SH-SY5Y (cell line): Measurements from ENCODE around the gene TBX21.

ENCODE experiments used
- GATA2 ChIP-seq: IDR thresholded peaks from 2 replicates; pipeline ENCODE4 v1.6.1; 2011; ENCODE audit warnings: mild to moderate bottlenecking, low read depth, low read length
- GATA3 ChIP-seq: IDR thresholded peaks from 2 replicates; pipeline ENCODE4 v1.6.1; 2011; ENCODE audit warnings: low read depth, mild to moderate bottlenecking, low read length, moderate library complexity

The TBX21 gene

DNA sequence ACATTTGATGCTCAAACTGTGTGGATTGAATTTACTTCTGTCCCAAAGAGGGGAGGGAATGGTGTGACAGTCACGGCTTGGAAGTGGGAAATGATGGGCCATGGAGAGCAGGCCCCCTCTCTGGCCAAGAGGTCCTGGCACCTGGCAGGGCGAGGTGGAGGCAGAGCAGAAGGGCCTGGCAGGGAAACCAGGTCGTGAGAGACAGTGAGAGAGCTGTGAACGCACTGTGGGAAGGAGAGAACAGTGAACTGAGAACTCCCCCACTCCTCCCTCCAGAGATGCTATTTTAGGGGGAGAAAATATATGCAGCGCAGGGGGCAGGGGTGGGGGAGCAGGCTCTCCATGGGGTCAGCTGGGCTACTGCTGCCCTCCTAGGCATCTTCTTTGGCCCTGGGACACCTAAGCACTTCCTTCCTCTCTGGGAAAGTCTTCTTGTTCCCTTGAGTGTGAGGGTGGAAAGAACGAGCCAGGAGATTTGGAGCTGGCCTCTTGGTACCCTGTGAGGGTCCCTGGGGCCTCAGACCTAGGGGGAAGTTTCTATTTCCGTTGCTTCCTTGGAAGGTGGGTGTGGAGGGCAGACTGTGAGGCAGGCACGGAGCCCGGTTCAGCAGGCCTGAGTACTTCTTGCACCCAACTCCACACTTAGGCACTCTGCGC, 17.2 kb upstream of the TBX21 start:
- TF ChIP-seq GATA3 (no peak), GATA2 (no peak)

GRCh38 chr17:47716375-47716774, 16.7 kb upstream of the TBX21 start:
- TF ChIP-seq GATA3: no peak
- TF ChIP-seq GATA2: no peak

DNA sequence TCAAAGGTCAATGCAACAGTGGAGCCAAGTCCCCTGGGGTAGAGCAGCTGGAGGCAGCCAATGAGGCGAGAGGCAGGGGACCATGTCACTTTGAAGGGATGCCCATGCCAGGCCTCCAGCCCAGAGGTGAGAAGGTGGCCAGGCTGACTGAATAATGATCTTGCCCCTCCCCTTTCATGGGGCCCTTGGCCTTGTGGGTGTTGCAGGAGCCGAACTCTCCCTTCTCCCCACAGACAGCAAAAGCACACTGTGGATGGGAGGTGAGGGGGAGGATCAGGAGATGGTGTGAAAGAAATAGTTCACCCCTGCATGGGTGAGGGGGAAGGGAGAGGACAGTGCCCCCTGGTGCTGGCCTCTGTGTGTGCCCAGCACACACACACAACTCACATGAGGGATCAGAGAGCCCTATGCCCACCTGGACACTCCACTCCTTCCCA, 15.8 kb upstream of the TBX21 start:
- TF ChIP-seq GATA3 (no peak), GATA2 (no peak)

GRCh38 chr17:47717979-47718621, 14.9 kb upstream of the TBX21 start:
- no peak for TF ChIP-seq GATA3
- no peak for TF ChIP-seq GATA2

DNA sequence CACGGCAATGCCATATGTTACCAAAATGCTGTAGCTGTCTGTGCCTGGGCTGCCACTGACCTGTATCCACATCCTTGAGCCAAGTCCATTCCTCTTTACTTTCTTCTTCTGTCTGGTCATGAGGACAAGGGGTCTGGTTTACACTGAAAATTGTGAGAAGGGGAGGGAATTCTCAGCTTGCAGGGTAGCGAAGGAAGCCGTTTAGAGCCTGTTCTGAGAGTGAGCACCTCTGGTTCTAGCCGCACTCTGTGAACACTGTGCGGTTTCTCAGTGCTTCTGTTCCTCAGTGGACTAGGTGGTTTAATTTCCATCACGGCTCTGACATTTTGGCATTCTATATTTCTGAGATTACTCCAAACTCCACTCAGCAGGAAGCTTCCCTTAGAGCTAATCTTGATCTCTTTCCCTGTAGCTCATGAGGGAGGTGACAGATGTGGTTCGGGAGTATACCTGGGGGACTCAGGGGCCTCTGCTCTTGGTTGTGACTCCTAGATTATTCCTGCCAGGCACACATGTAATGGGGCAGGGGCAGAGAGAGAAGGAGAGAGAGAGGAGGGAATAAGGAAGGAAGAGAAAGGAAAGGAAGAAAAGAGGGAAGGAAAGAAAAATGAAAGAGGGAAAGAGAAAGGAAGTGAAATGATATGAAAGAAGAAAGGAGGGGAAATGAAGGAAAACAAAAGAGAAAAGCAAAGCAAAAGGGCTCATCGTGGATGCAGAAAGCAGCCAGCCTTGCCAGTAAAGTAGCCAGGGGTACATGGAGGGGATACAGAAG, 14.2 kb upstream of the TBX21 start:
- no peak for TF ChIP-seq GATA3
- TF ChIP-seq GATA2: no peak

GRCh38 chr17:47719411-47720152, 13.5 kb upstream of the TBX21 start:
- TF ChIP-seq GATA3 (no peak), GATA2 (no peak)

DNA sequence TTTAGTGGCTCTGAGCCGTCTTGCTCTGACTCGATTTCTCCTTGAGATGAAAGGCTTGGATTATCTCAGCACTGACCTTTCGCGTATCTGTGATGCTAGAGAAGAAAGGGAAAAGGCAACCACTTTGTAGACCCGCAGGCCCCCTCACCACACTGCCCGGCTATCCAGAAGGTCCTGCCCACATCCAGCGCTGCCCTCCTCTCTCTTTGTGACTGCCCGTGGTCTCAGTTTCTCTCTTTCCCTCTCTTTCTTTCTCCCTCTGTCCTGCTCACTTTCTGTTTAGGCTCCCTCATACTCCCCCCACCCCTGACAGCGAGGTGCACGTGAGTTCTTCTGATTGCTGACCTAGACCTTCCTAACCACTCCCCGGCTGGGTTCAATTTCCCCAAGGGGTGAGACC, 12.8 kb upstream of the TBX21 start:
- TF ChIP-seq GATA2: no peak
- no peak for TF ChIP-seq GATA3

DNA sequence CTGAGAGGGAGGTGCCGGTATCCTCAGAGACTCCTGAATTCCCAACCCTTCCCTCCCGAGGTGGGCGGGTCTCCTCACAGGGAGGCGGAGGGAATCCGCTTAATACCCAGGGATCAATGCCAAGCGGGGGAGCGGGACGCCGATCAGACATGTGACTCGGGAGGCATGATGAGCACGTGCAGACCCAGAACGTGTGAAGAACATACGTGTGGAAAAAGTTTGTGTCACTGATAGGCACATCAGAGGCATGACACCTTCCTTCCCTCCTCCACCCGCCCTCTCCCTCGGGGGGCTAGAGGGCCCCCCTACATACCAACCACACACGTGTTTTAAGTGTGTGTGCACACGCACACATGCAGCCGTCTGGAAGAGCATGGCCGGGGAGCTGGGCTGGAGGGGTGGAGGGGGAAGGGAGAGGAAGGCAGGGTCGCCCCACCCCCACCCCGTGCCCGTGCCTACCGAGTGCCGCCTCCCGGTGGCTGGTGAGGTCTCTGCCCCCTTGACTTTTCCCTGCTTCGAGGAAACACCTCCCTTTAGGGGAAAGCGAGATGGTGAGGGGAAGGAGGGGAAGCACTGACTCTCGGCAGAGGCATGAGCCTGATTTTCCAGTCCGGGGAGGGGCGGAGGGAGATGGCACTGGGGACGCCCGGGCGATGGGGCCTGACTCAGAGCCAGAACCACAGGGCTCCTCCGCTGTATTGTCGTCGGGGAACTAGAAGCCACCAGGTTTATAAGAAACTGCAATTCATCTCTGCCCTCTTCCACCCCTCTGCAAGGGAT, 12.1 kb upstream of the TBX21 start:
- TF ChIP-seq GATA2 (no peak), GATA3 (no peak)

- TF ChIP-seq GATA2 (no peak), GATA3 (no peak)
Measured at GRCh38 chr17:47721725-47722124, 11.3 kb upstream of the TBX21 start.

- TF ChIP-seq GATA3: no peak
- TF ChIP-seq GATA2: no peak
Measured at GRCh38 chr17:47724705-47725104, 8.3 kb upstream of the TBX21 start.

GRCh38 chr17:47725446-47726111, 7.5 kb upstream of the TBX21 start:
- TF ChIP-seq GATA2 (no peak), GATA3 (no peak)

- no peak for TF ChIP-seq GATA3
- TF ChIP-seq GATA2: 0 out of 2 replicates have a peak, but pooled peaks have one; percentile 18
Measured at GRCh38 chr17:47726796-47727703, 6.0 kb upstream of the TBX21 start.

- TF ChIP-seq GATA3 (no peak), GATA2 (no peak)
Measured at GRCh38 chr17:47727704-47728036, 5.4 kb upstream of the TBX21 start.
